ENCODE measurements around the gene APOA1.
"Not testable (repeated sequence)": the region's sequence is repeated elsewhere in the genome, so short reads cannot be mapped to it uniquely, and the experiment has no call there.

Gene APOA1

GRCh38 chr11:116823031-116823843, 14.2 kb downstream of the APOA1 start, which contains the start of gene APOA4:
APOA4 (minus strand) TSS chr11:116823304; CDS start chr11:116823191, 113 bp downstream.
- TF ChIP-seq POLR2A (IDR thresholded peaks at IDR 0.05; ENCODE audit: low read length) (no peak), GATA1 (IDR thresholded peaks at IDR 0.05; ENCODE audit: low read depth, low read length) (no peak)
- no peak for DNase-seq

GRCh38 chr11:116822575-116822974, 14.8 kb downstream of the APOA1 start:
- no peak for DNase-seq
- TF ChIP-seq GATA1 (IDR thresholded peaks at IDR 0.05; ENCODE audit: low read depth, low read length) (no peak), POLR2A (IDR thresholded peaks at IDR 0.05; ENCODE audit: low read length) (no peak)

GRCh38 chr11:116821050-116821918, 16.1 kb downstream of the APOA1 start:
- TF ChIP-seq GATA1 (IDR thresholded peaks at IDR 0.05; ENCODE audit: low read depth, low read length) (no peak), POLR2A (IDR thresholded peaks at IDR 0.05; ENCODE audit: low read length) (no peak)

GRCh38 chr11:116819049-116819448, 18.4 kb downstream of the APOA1 start:
- TF ChIP-seq POLR2A (IDR thresholded peaks at IDR 0.05; ENCODE audit: low read length) (no peak), GATA1 (IDR thresholded peaks at IDR 0.05; ENCODE audit: low read depth, low read length) (no peak)
- DNase-seq = no peak

More at GRCh38 chr11:116821050-116821918, 16.1 kb downstream of the APOA1 start:
- no peak for DNase-seq

GRCh38 chr11:116814502-116814901, 22.9 kb downstream of the APOA1 start:
- TF ChIP-seq POLR2A (IDR thresholded peaks at IDR 0.05; ENCODE audit: low read length) (no peak), GATA1 (IDR thresholded peaks at IDR 0.05; ENCODE audit: low read depth, low read length) (no peak)
- no peak for DNase-seq

GRCh38 chr11:116813781-116814471, 23.5 kb downstream of the APOA1 start:
- TF ChIP-seq POLR2A (IDR thresholded peaks at IDR 0.05; ENCODE audit: low read length) = no peak
- TF ChIP-seq GATA1 (IDR thresholded peaks at IDR 0.05; ENCODE audit: low read depth, low read length) = no peak
- no peak for DNase-seq

- TF ChIP-seq POLR2A (IDR thresholded peaks at IDR 0.05; ENCODE audit: low read length) (no peak), GATA1 (IDR thresholded peaks at IDR 0.05; ENCODE audit: low read depth, low read length) (no peak)
- DNase-seq = no peak
Measured at GRCh38 chr11:116813170-116813569, 24.3 kb downstream of the APOA1 start.

- no peak for DNase-seq
- no peak for TF ChIP-seq GATA1 (IDR thresholded peaks at IDR 0.05; ENCODE audit: low read depth, low read length)
- no peak for TF ChIP-seq POLR2A (IDR thresholded peaks at IDR 0.05; ENCODE audit: low read length)
Measured at GRCh38 chr11:116812109-116812508, 25.3 kb downstream of the APOA1 start.

- TF ChIP-seq POLR2A (IDR thresholded peaks at IDR 0.05; ENCODE audit: low read length) = no peak
- TF ChIP-seq GATA1 (IDR thresholded peaks at IDR 0.05; ENCODE audit: low read depth, low read length) = no peak
- DNase-seq = no peak
Measured at GRCh38 chr11:116811194-116811593, 26.2 kb downstream of the APOA1 start.

- DNase-seq = no peak
- TF ChIP-seq POLR2A (IDR thresholded peaks at IDR 0.05; ENCODE audit: low read length) = no peak
- no peak for TF ChIP-seq GATA1 (IDR thresholded peaks at IDR 0.05; ENCODE audit: low read depth, low read length)
Measured at GRCh38 chr11:116808262-116809175, 28.9 kb downstream of the APOA1 start.

- TF ChIP-seq POLR2A (IDR thresholded peaks at IDR 0.05; ENCODE audit: low read length) (no peak), GATA1 (IDR thresholded peaks at IDR 0.05; ENCODE audit: low read depth, low read length) (no peak)
- DNase-seq = no peak
Measured at GRCh38 chr11:116807601-116808261, 29.7 kb downstream of the APOA1 start.

GRCh38 chr11:116804001-116804400, 33.4 kb downstream of the APOA1 start:
- no peak for DNase-seq
- no peak for TF ChIP-seq GATA1 (IDR thresholded peaks at IDR 0.05; ENCODE audit: low read depth, low read length)

GRCh38 chr11:116801662-116802061, 35.8 kb downstream of the APOA1 start:
- DNase-seq = not testable (repeated sequence)
